ENCODE results near the gene VAPB.

VAPB gene

GRCh38 chr20:58482416-58482815, 93.4 kb downstream of the VAPB start (continued):
- TF ChIP-seq PBX3 (CRISPR knock-in tag; IDR thresholded peaks at IDR 0.05) = no peak
- no peak for TF ChIP-seq TRIM28 (IDR thresholded peaks at IDR 0.05; ENCODE audit: borderline replicate concordance, low read length)
- TF ChIP-seq ZNF596 (tag by site-specific recombination; IDR thresholded peaks at IDR 0.05) = no peak
- TF ChIP-seq ZBTB17 (tag by site-specific recombination; IDR thresholded peaks at IDR 0.05) = no peak

- H3K9me3 ChIP-seq (ENCODE audit: control insufficient read depth, insufficient read depth, low read depth, low read length) = no peaks in the 10 kb centered on the region
- ChIA-PET CTCF (interaction anchor here (0.6 to 2.1 kb wide), 3 partner anchors 9 to 174 kb away, joined by 3 to 6 read pairs (median 3); no protein-coding TSS in a partner anchor), POLR2A (no interaction called here)
- H3K27ac ChIP-seq (ENCODE audit: extremely low read depth, low read depth, low read length) = no peak overlapping the region
- no peaks in the 10 kb centered on the region for H3K36me3 ChIP-seq (ENCODE audit: control insufficient read depth in 2 of 2, insufficient read depth in 1 of 2, low read length in 2 of 2)
- TF ChIP-seq GFI1B (tag by site-specific recombination; IDR thresholded peaks at IDR 0.05) (no peak), GLIS1 (tag by site-specific recombination; IDR thresholded peaks at IDR 0.05) (no peak), REPIN1 (tag by site-specific recombination; IDR thresholded peaks at IDR 0.05; ENCODE audit: low read depth) (no peak), ZNF362 (tag by site-specific recombination; IDR thresholded peaks at IDR 0.05) (no peak), ZNF341 (tag by site-specific recombination; IDR thresholded peaks at IDR 0.05; ENCODE audit: low read depth) (no peak), ZNF777 (tag by site-specific recombination; IDR thresholded peaks at IDR 0.05; ENCODE audit: borderline replicate concordance) (no peak), ZBTB49 (tag by site-specific recombination; IDR thresholded peaks at IDR 0.05; ENCODE audit: low read depth) (no peak), ZNF433 (tag by site-specific recombination; IDR thresholded peaks at IDR 0.05; ENCODE audit: low read depth) (no peak), HOXA7 (CRISPR knock-in tag; IDR thresholded peaks at IDR 0.05; ENCODE audit: borderline replicate concordance) (no peak), ZNF19 (tag by site-specific recombination; IDR thresholded peaks at IDR 0.05; ENCODE audit: low read depth) (no peak), ZNF571 (tag by site-specific recombination; IDR thresholded peaks at IDR 0.05) (no peak)
- TF ChIP-seq, protein P1, sequence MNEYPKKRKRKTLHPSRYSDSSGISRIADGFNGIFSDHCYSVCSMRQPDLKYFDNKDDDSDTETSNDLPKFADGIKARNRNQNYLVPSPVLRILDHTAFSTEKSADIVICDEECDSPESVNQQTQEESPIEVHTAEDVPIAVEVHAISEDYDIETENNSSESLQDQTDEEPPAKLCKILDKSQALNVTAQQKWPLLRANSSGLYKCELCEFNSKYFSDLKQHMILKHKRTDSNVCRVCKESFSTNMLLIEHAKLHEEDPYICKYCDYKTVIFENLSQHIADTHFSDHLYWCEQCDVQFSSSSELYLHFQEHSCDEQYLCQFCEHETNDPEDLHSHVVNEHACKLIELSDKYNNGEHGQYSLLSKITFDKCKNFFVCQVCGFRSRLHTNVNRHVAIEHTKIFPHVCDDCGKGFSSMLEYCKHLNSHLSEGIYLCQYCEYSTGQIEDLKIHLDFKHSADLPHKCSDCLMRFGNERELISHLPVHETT (tag by site-specific recombination; IDR thresholded peaks at IDR 0.05) = no peak
- TF ChIP-seq, protein P2, sequence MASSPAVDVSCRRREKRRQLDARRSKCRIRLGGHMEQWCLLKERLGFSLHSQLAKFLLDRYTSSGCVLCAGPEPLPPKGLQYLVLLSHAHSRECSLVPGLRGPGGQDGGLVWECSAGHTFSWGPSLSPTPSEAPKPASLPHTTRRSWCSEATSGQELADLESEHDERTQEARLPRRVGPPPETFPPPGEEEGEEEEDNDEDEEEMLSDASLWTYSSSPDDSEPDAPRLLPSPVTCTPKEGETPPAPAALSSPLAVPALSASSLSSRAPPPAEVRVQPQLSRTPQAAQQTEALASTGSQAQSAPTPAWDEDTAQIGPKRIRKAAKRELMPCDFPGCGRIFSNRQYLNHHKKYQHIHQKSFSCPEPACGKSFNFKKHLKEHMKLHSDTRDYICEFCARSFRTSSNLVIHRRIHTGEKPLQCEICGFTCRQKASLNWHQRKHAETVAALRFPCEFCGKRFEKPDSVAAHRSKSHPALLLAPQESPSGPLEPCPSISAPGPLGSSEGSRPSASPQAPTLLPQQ (tag by site-specific recombination; IDR thresholded peaks at IDR 0.05) = no peak
- TF ChIP-seq, protein P3, sequence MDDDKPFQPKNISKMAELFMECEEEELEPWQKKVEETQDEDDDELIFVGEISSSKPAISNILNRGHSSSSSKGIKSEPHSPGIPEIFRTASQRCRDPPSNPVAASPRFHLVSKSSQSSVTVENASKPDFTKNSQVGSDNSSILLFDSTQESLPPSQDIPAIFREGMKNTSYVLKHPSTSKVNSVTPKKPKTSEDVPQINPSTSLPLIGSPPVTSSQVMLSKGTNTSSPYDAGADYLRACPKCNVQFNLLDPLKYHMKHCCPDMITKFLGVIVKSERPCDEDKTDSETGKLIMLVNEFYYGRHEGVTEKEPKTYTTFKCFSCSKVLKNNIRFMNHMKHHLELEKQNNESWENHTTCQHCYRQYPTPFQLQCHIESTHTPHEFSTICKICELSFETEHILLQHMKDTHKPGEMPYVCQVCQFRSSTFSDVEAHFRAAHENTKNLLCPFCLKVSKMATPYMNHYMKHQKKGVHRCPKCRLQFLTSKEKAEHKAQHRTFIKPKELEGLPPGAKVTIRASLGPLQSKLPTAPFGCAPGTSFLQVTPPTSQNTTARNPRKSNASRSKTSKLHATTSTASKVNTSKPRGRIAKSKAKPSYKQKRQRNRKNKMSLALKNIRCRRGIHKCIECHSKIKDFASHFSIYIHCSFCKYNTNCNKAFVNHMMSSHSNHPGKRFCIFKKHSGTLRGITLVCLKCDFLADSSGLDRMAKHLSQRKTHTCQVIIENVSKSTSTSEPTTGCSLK (tag by site-specific recombination; IDR thresholded peaks at IDR 0.05) = no peak
- TF ChIP-seq, protein P4, sequence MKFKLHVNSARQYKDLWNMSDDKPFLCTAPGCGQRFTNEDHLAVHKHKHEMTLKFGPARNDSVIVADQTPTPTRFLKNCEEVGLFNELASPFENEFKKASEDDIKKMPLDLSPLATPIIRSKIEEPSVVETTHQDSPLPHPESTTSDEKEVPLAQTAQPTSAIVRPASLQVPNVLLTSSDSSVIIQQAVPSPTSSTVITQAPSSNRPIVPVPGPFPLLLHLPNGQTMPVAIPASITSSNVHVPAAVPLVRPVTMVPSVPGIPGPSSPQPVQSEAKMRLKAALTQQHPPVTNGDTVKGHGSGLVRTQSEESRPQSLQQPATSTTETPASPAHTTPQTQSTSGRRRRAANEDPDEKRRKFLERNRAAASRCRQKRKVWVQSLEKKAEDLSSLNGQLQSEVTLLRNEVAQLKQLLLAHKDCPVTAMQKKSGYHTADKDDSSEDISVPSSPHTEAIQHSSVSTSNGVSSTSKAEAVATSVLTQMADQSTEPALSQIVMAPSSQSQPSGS (tag by site-specific recombination; IDR thresholded peaks at IDR 0.05; ENCODE audit: low read depth) = no peak
- H3K4me1 ChIP-seq (ENCODE audit: control insufficient read depth, insufficient read depth, low read length) = no peaks in the 10 kb centered on the region
- H3K4me3 ChIP-seq (ENCODE audit: low read depth, low read length) = no peak overlapping the region
Measured at GRCh38 chr20:58483051-58483450, 94.0 kb downstream of the VAPB start.

All from HEK293 (cell line).